T47D (cell line): Measurements from ENCODE around the gene DUSP11.

Source experiments
- DNase-seq, 2 experiments: peaks; one replicate each; pipeline versions ENCODE4 v3.0.0 to v3.0.0-alpha.2; 2011 to 2012; ENCODE audit warnings: low read depth in 1 of 2, low spot score in 1 of 2
- JUND ChIP-seq: IDR thresholded peaks from 2 replicates; pipeline ENCODE4 v1.6.1; 2012; ENCODE audit warnings: low read depth
- in situ Hi-C: cut with HindIII; loops from 2 replicates; pipeline ENCODE4 v1.10.0; 2016; ENCODE audit warnings: low sequenced_read_pairs, low pct_unique_long_range_greater_than_20kb

The DUSP11 gene

DNA sequence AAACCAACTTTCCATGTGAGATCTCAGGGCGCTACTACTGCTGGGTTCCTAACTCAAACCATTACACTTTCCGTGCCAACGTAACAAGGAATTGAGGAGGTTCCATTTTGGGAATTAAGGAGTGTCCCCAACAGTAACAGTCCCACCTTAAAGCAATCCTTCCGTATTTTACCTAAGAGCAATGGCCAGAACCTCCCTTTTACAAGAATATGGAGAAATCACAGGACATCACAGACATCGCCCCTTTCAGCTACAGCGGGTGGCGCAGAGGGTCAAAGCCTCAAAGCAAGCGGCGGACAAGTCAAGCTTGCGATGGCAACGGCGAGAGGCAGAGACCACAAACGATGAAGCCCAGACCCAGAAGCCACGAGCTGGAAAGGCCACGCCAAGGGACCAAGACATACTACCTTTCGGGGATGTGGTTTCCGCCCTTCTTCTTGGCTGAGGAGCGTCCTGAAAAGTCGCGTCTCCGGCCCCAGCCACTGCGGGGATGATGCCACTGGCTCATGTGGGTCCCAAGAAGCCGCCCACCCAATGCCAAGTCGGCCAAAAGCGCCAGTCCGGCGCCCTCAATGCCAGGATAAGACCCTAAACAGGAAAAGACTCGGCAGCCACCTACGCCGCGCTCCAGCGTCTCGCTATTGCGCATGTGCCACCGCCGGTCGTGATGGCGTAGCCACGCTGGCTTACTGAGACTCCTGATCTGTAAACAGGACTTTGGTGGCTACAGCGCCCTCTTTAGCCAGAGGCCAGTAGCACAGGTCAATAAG lies at the start of gene DUSP11:
Gene DUSP11 (minus strand): TSS at position 637 of the 770 bp plus-strand sequence. CDS start 129 bp downstream, at position 508.
- TF ChIP-seq JUND: no peak
- in situ Hi-C loops: no loop called here
- peak; percentile 77 to 92 for DNase-seq

DNA sequence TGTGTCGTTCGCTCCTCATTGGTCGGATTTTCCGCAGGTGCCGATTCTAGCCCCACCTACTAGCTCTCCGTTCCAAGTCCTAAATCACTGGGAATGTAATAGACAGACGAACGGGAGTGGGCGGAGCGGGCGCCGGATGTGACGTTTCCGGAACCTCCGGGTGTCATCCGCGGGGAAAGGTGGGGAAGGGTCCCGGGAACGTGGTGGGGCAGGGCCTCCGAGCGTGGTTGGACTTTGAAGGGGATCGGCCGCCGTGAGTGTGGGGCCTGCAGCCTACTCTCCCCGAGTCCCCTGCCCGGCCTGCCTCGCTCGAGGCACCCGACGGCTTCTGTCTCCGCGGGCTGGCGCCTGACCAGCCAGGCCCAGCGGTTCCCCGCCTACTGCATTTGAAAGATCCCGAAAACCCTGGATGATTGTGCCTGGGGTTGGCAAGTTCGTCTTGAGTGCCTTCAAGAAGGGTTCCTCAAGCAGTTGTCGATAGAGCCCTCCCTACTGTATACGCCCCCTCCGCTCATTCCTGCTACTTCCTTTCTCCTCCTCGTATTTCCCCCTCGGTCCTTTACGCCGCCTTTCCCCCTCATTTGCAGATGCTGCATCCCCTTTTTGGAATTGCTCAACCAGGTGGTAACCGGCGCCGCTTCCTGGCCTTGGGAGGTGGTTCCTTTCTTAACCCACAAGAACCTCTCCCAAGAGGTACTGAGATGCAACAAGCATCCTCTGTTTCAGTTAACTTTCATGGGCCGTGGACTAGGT lies 49.1 kb upstream of the DUSP11 start, which contains the start of gene STAMBP:
Gene STAMBP (plus strand): TSS at position 144 of the 753 bp plus-strand sequence. CDS start 1,896 bp downstream, outside the sequence.
- in situ Hi-C loops: no loop called here
- peak; percentile 80 to 96 for DNase-seq
- TF ChIP-seq JUND: no peak

DNA sequence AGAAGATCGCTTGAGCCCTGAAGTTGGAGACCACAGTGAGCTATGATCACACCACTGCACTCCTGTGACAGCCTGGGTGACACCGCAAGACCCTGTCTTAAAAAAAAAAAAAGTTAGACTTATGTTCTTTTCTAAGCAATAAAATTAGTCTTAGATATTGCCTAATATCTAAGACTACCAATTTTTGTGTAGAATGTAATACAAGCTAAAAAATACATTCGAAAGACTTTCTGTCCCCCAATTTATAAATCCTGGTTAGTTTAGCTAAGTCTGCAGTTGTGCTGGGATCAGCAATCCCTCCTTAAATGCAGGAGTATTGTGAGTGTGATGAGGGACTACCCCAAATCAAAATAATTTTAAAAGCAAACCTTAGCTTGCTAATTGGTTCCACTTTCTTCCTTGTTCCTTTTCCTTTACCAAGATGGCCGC lies 48.5 kb upstream of the DUSP11 start:
- no peak for TF ChIP-seq JUND
- DNase-seq: no peak
- in situ Hi-C loops: no loop called here

DNA sequence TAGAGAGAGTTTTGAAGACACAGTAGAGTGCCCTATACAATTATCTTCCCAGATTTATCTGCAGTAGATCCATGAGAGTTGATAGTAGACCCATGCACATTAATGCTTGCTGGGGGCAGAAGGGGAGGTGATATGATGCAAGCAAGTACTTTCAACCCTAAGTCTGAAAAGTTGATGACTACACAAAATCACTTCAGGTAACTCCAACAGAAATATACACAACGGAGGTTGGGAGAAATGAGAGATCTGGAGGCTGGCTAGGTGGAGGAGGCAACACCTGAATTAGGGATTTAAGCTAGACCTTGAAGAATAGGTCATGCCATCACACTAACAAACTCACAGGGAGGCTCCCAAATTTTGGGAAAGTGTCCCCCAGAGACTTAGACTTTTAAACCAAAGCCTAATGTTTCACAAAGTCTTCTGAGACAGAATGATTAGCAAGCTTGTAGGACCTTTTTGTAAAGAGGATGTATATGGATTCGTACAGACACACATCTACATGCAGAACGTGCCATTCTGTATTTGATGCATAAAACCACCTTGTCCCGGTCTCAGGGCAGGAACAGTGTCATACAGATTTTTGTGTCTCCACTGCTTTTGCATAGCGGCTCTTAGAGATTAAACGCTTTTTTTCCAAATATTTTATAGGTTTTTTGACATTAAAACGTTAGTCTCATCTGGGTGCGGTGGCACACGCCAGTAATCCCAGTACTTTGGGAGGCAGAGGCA lies 47.9 kb upstream of the DUSP11 start:
- no peak for TF ChIP-seq JUND
- no peak for DNase-seq
- in situ Hi-C loops: no loop called here

DNA sequence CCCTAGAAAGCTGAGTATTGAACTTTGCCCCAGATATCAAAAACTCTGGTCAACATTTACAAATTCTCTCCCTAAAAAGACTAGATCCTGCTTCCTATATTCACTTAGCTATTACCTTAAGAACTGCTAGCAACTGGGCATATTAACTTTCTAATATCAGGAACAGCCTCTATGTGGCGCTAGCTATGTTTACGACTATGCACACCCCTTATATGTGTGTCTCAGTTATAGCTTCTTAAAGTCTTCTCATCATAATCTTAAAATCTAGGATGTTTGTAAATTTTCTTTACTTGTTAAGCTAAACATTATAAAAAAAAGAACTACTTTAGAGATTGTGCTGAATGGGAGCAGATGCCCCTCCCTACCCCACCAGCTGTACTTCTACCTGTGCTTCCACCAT lies 47.1 kb upstream of the DUSP11 start:
- in situ Hi-C loops: no loop called here
- no peak for TF ChIP-seq JUND
- peak in 1 of 2 experiments; percentile 53 for DNase-seq

DNA sequence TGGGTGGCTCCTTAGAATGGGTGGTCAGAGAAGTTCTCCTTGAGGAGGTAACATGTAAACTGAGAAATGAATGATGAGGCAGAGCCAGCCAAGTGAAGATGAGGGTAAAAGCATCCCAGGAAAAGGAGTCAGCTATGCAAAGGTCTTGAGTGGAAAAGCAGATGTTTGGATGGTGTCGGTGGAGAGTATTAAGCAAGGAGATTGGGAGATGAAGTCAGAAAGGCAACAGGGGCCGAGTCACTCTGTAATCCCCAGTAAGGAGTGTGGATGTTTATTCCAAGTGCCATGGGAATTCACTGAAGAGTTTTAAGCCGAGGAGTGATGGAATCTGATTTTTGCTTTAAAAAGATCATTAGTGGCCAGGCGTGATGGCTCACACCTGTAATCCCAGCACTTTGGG lies 45.5 kb upstream of the DUSP11 start:
- DNase-seq: no peak
- in situ Hi-C loops: no loop called here
- no peak for TF ChIP-seq JUND

DNA sequence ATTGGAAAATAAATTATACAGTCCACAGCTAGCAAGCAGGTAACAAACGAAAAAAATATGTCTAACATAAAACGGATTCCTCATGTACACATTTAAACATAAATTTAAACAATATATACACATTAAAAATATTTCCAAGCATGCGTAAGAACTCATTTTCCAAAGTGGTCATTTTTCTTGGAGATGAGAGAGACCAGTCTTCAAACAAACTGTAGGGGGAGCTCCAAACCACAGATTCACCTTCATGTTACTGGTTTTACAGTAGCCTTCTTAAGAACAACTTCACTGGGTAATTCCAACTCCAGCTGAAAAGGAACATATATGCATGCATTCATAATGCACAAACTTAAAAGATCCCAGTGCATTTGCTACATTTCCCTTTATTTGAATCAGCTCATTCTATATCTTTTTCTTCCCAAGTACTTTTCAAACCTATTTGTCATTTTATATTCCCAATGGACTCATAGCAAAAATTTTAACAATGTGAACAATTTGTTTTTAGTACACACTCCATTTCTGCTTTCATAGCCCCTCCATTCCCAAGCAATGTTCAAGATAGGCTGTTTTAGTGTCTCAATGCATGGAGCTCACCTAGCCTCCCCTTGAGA lies 44.1 kb upstream of the DUSP11 start:
- TF ChIP-seq JUND: no peak
- peak in 1 of 2 experiments; percentile 79 for DNase-seq
- in situ Hi-C loops: no loop called here

DNA sequence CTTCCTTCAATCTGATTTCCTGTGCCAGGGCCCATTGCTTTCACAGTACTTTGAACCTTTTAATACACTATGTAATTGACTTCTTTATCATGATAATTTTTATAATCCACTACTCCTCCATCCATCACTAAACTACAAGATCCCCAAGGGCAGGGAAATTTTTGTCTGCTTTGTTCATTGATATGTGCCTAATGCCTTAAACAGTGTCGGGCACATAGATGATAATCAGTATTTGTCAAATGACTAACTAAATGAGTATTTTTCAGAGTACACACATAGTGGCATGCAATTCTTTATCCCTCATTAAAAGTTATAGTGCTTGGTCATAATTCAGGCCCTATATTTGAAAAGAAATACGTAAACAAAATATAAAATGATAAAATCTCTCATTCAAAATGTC lies 43.5 kb upstream of the DUSP11 start:
- peak in 1 of 2 experiments; percentile 57 for DNase-seq
- in situ Hi-C loops: no loop called here
- peak; percentile 48; the same call in 1 of the 2 replicates for TF ChIP-seq JUND

DNA sequence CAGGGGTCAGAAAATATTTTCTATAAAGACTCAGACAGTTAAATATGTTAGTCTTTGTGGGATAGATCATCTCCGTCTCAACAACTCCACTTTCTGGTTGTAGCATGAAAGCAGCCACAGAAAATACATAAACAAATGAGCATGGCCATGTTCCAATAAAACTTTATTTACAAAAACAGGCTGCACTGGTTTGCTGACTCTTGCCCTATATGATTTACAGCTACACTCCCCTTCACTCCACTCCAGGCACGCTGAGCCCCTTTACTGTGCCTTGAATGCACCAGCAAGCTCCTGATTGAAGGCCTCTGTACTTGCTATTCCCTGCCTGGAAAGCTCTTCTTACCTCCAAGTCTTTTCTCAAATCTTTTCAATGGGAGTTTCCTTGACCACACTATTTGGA lies 43.1 kb upstream of the DUSP11 start:
- in situ Hi-C loops: no loop called here

DNA sequence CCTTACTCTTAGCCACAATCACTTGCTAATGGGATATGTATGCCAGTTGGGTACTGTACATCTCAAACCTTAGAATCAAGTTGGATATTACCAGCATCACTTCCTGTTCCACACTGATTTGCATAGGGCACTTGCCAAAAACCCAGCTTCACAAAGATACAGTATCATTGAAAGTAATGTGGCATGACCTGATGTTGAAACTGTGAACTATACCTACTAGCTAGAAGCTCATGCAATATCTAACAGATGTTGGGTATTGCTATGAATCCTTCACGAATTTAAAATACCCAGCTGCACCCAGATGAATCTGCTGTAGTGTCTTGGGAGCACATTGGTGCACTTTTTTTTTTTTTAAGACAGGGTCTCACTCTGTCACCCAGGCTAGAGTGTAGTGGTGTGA lies 42.4 kb upstream of the DUSP11 start:
- no peak for TF ChIP-seq JUND
- in situ Hi-C loops: no loop called here
- no peak for DNase-seq

More for the DNA sequence above, 43.1 kb upstream of the DUSP11 start:
- no peak for DNase-seq
- TF ChIP-seq JUND: no peak

DNA sequence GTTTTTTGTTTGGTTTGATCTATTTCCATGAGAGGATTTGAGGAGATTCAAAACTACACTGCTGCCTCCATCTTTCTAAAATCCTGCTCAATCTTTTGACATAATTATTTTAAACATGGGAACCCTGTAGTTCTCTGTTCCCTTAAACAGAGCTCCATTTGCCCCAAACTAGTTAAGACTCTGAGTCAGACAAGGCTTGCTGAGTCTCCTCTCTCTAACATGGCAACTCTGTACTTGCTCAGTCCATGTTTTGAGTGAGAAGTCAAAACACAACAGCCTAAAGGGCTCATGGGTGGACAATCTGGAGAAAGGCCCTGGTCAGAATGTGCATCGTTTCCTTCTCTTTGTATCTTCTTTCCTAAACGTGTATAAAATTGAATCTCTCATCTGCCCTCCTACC lies 41.8 kb upstream of the DUSP11 start:
- DNase-seq: no peak
- in situ Hi-C loops: no loop called here
- TF ChIP-seq JUND: no peak

DNA sequence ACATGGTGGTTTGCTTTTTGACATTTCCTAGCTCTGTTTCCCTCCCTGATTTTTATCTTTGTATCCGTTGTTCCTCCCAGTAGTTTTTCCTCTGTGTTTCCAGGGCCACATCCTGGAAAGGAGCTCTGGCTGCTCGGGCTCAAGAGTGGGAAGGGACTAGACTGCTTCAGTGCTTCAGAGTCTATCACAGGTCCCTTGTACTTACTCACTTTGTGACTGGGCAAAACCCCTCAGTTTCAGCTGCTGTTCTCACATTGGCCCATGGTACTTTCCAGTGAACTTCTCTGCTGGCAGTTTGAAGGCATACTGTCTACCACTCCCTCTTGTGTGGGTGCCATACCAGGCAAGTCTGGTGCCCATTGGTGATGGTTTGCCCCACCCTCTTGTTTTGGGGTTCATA lies 41.3 kb upstream of the DUSP11 start:
- in situ Hi-C loops: no loop called here
- DNase-seq: no peak
- TF ChIP-seq JUND: no peak
